CD4-positive, alpha-beta T cell treated with Interferon alpha-2 for 1 hour (primary cell): ENCODE measurements around the gene CAMTA1.
"Not testable (repeated sequence)": the region's sequence is repeated elsewhere in the genome, so short reads cannot be mapped to it uniquely, and the experiment has no call there.

Source experiments
- DNase-seq, 2 donors: peaks; one replicate each; pipeline ENCODE4 v3.0.0-alpha.2; 2020 to 2022

CAMTA1 gene

GRCh38 chr1:7704214-7705047, 919.2 kb downstream of the CAMTA1 start:
- DNase-seq = peak; percentile 92 to 94

- peak; percentile 46 to 65 for DNase-seq
Measured at GRCh38 chr1:7705048-7705907, 920.0 kb downstream of the CAMTA1 start.

- DNase-seq = no peak
Measured at GRCh38 chr1:7705908-7706216, 920.6 kb downstream of the CAMTA1 start.

- DNase-seq = no peak
Measured at GRCh38 chr1:7707527-7707926, 922.3 kb downstream of the CAMTA1 start.

- not testable (repeated sequence) for DNase-seq
Measured at GRCh38 chr1:7708065-7708464, 922.8 kb downstream of the CAMTA1 start.

GRCh38 chr1:7710859-7711258, 925.6 kb downstream of the CAMTA1 start:
- DNase-seq = no peak

- DNase-seq = no peak
Measured at GRCh38 chr1:7712731-7713323, 927.6 kb downstream of the CAMTA1 start.

- no peak for DNase-seq
Measured at GRCh38 chr1:7716506-7716905, 931.3 kb downstream of the CAMTA1 start.

- DNase-seq = no peak
Measured at GRCh38 chr1:7717748-7718368, 932.6 kb downstream of the CAMTA1 start.

GRCh38 chr1:7719468-7720094, 934.3 kb downstream of the CAMTA1 start:
- DNase-seq = no peak

GRCh38 chr1:7721940-7722669, 936.9 kb downstream of the CAMTA1 start:
- DNase-seq = no peak

- DNase-seq = no peak
Measured at GRCh38 chr1:7722670-7723012, 937.4 kb downstream of the CAMTA1 start.

- DNase-seq = no peak
Measured at GRCh38 chr1:7726623-7727022, 941.4 kb downstream of the CAMTA1 start.

GRCh38 chr1:7727809-7728471, 942.7 kb downstream of the CAMTA1 start:
- no peak for DNase-seq

- DNase-seq = no peak
Measured at GRCh38 chr1:7729761-7730160, 944.5 kb downstream of the CAMTA1 start.

GRCh38 chr1:7732331-7732730, 947.1 kb downstream of the CAMTA1 start:
- no peak for DNase-seq

GRCh38 chr1:7733276-7733675, 948.0 kb downstream of the CAMTA1 start:
- DNase-seq = no peak

GRCh38 chr1:7738044-7738443, 952.8 kb downstream of the CAMTA1 start:
- no peak for DNase-seq

GRCh38 chr1:7743346-7743745, 958.1 kb downstream of the CAMTA1 start:
- no peak for DNase-seq

- DNase-seq = no peak
Measured at GRCh38 chr1:7744882-7745281, 959.6 kb downstream of the CAMTA1 start.

- DNase-seq = no peak
Measured at GRCh38 chr1:7745783-7746182, 960.5 kb downstream of the CAMTA1 start.

GRCh38 chr1:7747605-7748004, 962.4 kb downstream of the CAMTA1 start:
- no peak for DNase-seq
